IMR-90 (cell line): ENCODE results near the gene SLC7A4. TPM values are rescaled to one million over a fixed set of nuclear protein-coding genes. Genes with fewer than 3 reads are reported as not detected.

Experiments
- ATAC-seq: fragments of 200-7000 bp; cut with Tn5 transposase; 2 replicates; pipeline ENCODE4 v1.9.1; 2020; ENCODE audit warnings: low read depth, mild to moderate bottlenecking, moderate library complexity
- BruUV-seq: library from RNA; stranded (reverse); fragments of 400-500 nt; replicated peaks from 2 replicates; lab custom pipeline; 2021; lab: Mats Ljungman, UMichigan
- CTCF ChIA-PET: fragments of 300-600 bp; formaldehyde crosslinking; extraction: SDS; loops from one replicate; lab custom pipeline; 2021; ENCODE audit warnings: antibody characterized with exemption; lab: Yijun Ruan, JAX
- POLR2A ChIA-PET: fragments of 300-600 bp; sonication (Branson Sonifier 250); formaldehyde crosslinking; loops from one replicate; lab custom pipeline; 2022; ENCODE audit warnings: antibody characterized with exemption; ENCODE audit not compliant: unreplicated experiment; lab: Charles Lee
- DNase-seq: peaks from one replicate; pipeline ENCODE4 v3.0.0; 2013
- H2AFZ ChIP-seq: replicated peaks from 2 replicates; pipeline ENCODE3; 2013; ENCODE audit warnings: low read length, mild to moderate bottlenecking; ENCODE audit not compliant: poor library complexity
- H2AK5ac ChIP-seq: 2 replicates; pipeline ENCODE4 v1.6.1; 2013; ENCODE audit warnings: low read depth, low read length, inconsistent platforms
- H2AK9ac ChIP-seq: replicated peaks from 2 replicates; pipeline ENCODE3; 2013; ENCODE audit warnings: mild to moderate bottlenecking, low read depth, low read length, moderate library complexity; ENCODE audit not compliant: poor library complexity
- H2BK120ac ChIP-seq: 2 replicates; pipeline ENCODE4 v1.6.1; 2013; ENCODE audit warnings: low read depth, low read length, inconsistent platforms
- H2BK15ac ChIP-seq: 3 replicates; pipeline ENCODE4 v1.6.1; 2013; ENCODE audit warnings: low read depth, low read length, inconsistent platforms
- H2BK20ac ChIP-seq: 2 replicates; pipeline ENCODE4 v1.6.1; 2013; ENCODE audit warnings: low read depth, mild to moderate bottlenecking, inconsistent platforms, low read length, moderate library complexity
- H2BK5ac ChIP-seq: 2 replicates; pipeline ENCODE4 v1.6.1; 2013; ENCODE audit warnings: mild to moderate bottlenecking, low read depth, low read length, inconsistent platforms; ENCODE audit not compliant: poor library complexity, severe bottlenecking
- H3K14ac ChIP-seq: replicated peaks from 2 replicates; pipeline ENCODE4 v1.6.1; 2013; ENCODE audit warnings: low read depth, low read length, inconsistent platforms
- H3K18ac ChIP-seq: 2 replicates; pipeline ENCODE4 v1.6.1; 2013; ENCODE audit warnings: low read depth, low read length, control low read depth
- H3K23ac ChIP-seq: 2 replicates; pipeline ENCODE4 v1.6.1; 2013; ENCODE audit warnings: low read depth, low read length, inconsistent platforms
- H3K27ac ChIP-seq: 2 replicates; pipeline ENCODE4 v1.5.1; 2013; ENCODE audit warnings: mild to moderate bottlenecking, control low read depth, low read length; ENCODE audit not compliant: insufficient read depth
- H3K27me3 ChIP-seq: 2 replicates; pipeline ENCODE4 v1.6.1; 2013; ENCODE audit warnings: low read length; ENCODE audit not compliant: control insufficient read depth, insufficient read depth
- H3K36me3 ChIP-seq: 2 replicates; pipeline ENCODE4 v1.6.1; 2013; ENCODE audit warnings: low read length, mixed read lengths; ENCODE audit not compliant: control insufficient read depth, insufficient read depth
- H3K4ac ChIP-seq: 2 replicates; pipeline ENCODE4 v1.6.1; 2013; ENCODE audit warnings: low read depth, low read length, inconsistent platforms
- H3K4me1 ChIP-seq: 2 replicates; pipeline ENCODE4 v1.6.1; 2013; ENCODE audit warnings: low read length, mixed read lengths; ENCODE audit not compliant: control insufficient read depth, insufficient read depth
- H3K4me2 ChIP-seq: 2 replicates; pipeline ENCODE4 v1.6.1; 2013; ENCODE audit warnings: low read depth, mild to moderate bottlenecking, control low read depth, low read length, moderate library complexity
- H3K4me3 ChIP-seq: 2 replicates; pipeline ENCODE4 v1.5.1; 2013; ENCODE audit warnings: low read depth, mild to moderate bottlenecking, control low read depth, low read length, moderate library complexity; ENCODE audit not compliant: insufficient read depth
- H3K56ac ChIP-seq: 2 replicates; pipeline ENCODE4 v1.6.1; 2013; ENCODE audit warnings: low read length, inconsistent platforms; ENCODE audit not compliant: insufficient read depth; ENCODE audit errors: extremely low read depth
- H3K79me1 ChIP-seq, 2 experiments: 2 replicates each; pipeline ENCODE4 v1.6.1; 2013; ENCODE audit warnings: low read length in 2 of 2, inconsistent platforms in 1 of 2, low read depth in 1 of 2
- H3K9ac ChIP-seq: 2 replicates; pipeline ENCODE4 v1.6.1; 2013; ENCODE audit warnings: low read depth, low read length, control low read depth
- H3K9me1 ChIP-seq: 2 replicates; pipeline ENCODE4 v1.6.1; 2013; ENCODE audit warnings: low read length, inconsistent platforms; ENCODE audit not compliant: insufficient read depth
- H3K9me3 ChIP-seq: 2 replicates; pipeline ENCODE4 v1.6.1; 2013; ENCODE audit warnings: low read length; ENCODE audit not compliant: control insufficient read depth, insufficient read depth
- H4K20me1 ChIP-seq: 2 replicates; pipeline ENCODE4 v1.6.1; 2013; ENCODE audit warnings: low read length, inconsistent platforms; ENCODE audit not compliant: insufficient read depth
- H4K5ac ChIP-seq: 2 replicates; pipeline ENCODE4 v1.6.1; 2013; ENCODE audit warnings: mild to moderate bottlenecking, low read depth, low read length, control low read depth
- H4K8ac ChIP-seq, 2 experiments: 2 replicates each; pipeline ENCODE4 v1.6.1; 2013; ENCODE audit warnings: low read depth in 2 of 2, low read length in 2 of 2, control low read depth in 1 of 2, inconsistent platforms in 1 of 2
- H4K91ac ChIP-seq: 2 replicates; pipeline ENCODE4 v1.6.1; 2013; ENCODE audit warnings: low read depth, low read length, inconsistent platforms; ENCODE audit not compliant: insufficient read depth
- BHLHE40 ChIP-seq: fragments of 150-350 bp; IDR thresholded peaks from 2 replicates; pipeline ENCODE4 v1.6.1; 2016; ENCODE audit warnings: mild to moderate bottlenecking, low read depth, low read length
- CEBPB ChIP-seq: IDR thresholded peaks from 2 replicates; pipeline ENCODE4 v1.6.1; 2012; ENCODE audit warnings: low read depth, low read length, improper control_type of control experiment
- CHD1 ChIP-seq: IDR thresholded peaks from 2 replicates; pipeline ENCODE4 v1.6.1; 2012; ENCODE audit warnings: low read depth, low read length, improper control_type of control experiment
- CTCF ChIP-seq: conservative IDR thresholded peaks from 2 replicates; pipeline ENCODE4 v1.5.1; 2012; ENCODE audit warnings: mild to moderate bottlenecking, low read depth, low read length, improper control_type of control experiment
- ELK1 ChIP-seq: fragments of 150-350 bp; IDR thresholded peaks from 2 replicates; pipeline ENCODE4 v1.6.1; 2016; ENCODE audit warnings: low read depth, mild to moderate bottlenecking, low read length, moderate library complexity, borderline replicate concordance
- FOS ChIP-seq: fragments of 150-350 bp; IDR thresholded peaks from 2 replicates; pipeline ENCODE4 v1.6.1; 2016; ENCODE audit warnings: low read depth, low read length
- MAFK ChIP-seq: IDR thresholded peaks from 2 replicates; pipeline ENCODE4 v1.6.1; 2012; ENCODE audit warnings: low read depth, low read length, improper control_type of control experiment
- MAZ ChIP-seq: IDR thresholded peaks from 2 replicates; pipeline ENCODE4 v1.6.1; 2012; ENCODE audit warnings: low read depth, mild to moderate bottlenecking, low read length, improper control_type of control experiment, moderate library complexity, borderline replicate concordance
- MXI1 ChIP-seq: IDR thresholded peaks from 2 replicates; pipeline ENCODE4 v1.6.1; 2012; ENCODE audit warnings: low read depth, mild to moderate bottlenecking, low read length, moderate library complexity, borderline replicate concordance
- NFE2L2 ChIP-seq: fragments of 150-350 bp; IDR thresholded peaks from 2 replicates; pipeline ENCODE4 v1.6.1; 2016; ENCODE audit warnings: low read depth, mild to moderate bottlenecking, low read length
- POLR2A ChIP-seq: IDR thresholded peaks from 2 replicates; pipeline ENCODE4 v1.6.1; 2012; ENCODE audit warnings: mild to moderate bottlenecking, low read depth, low read length
- RAD21 ChIP-seq: IDR thresholded peaks from 2 replicates; pipeline ENCODE4 v1.6.1; 2012; ENCODE audit warnings: low read length, improper control_type of control experiment
- RCOR1 ChIP-seq: IDR thresholded peaks from 2 replicates; pipeline ENCODE4 v1.6.1; 2012; ENCODE audit warnings: mild to moderate bottlenecking, low read length, improper control_type of control experiment; ENCODE audit not compliant: insufficient replicate concordance
- RFX5 ChIP-seq: IDR thresholded peaks from 2 replicates; pipeline ENCODE4 v1.8.0; 2012; ENCODE audit warnings: low read depth, mild to moderate bottlenecking, low read length, moderate library complexity
- SMC3 ChIP-seq: fragments of 150-350 bp; IDR thresholded peaks from 2 replicates; pipeline ENCODE4 v1.6.1; 2016; ENCODE audit warnings: low read depth, mild to moderate bottlenecking, antibody characterized with exemption, low read length, moderate library complexity
- USF2 ChIP-seq: fragments of 150-350 bp; IDR thresholded peaks from 2 replicates; pipeline ENCODE4 v1.6.1; 2017; ENCODE audit warnings: mild to moderate bottlenecking, antibody characterized with exemption, low read length, low read depth
- WGBS, 2 experiments: methylation state at CpG; one replicate each; pipeline versions ENCODE4 v1.1.5 to v1.1.7; 2013; ENCODE audit warnings: missing lambda C conversion rate in 2 of 2; ENCODE audit not compliant: insufficient read length in 1 of 2; ENCODE audit errors: extremely low coverage in 2 of 2; 5-methylcytosine and 5-hydroxymethylcytosine counted together
- dilution Hi-C: fragments of 300-500 bp; cut with HindIII; formaldehyde crosslinking; loops from one replicate; pipeline ENCODE4 v1.14.3; 2018; ENCODE audit warnings: low sequenced_read_pairs; ENCODE audit not compliant: unreplicated experiment
- in situ Hi-C: fragments of 300-500 bp; cut with MboI; formaldehyde crosslinking; loops from 3 replicates; pipeline ENCODE4 v1.14.3; 2019; ENCODE audit warnings: low sequenced_read_pairs, inconsistent platforms, mixed read lengths
- intact Hi-C: fragments of 100-400 bp; cut with micrococcal nuclease; formaldehyde crosslinking; loops from 2 replicates; pipeline ENCODE4 v1.10.0; 2022
- polyA plus RNA-seq, 3 experiments: library from polyadenylated mRNA; depleted of rRNA; stranded (reverse); fragments of >200 nt; gene quantifications; 2 replicates each; pipeline ENCODE4 v1.2.3, GENCODE V29; 2012; ENCODE audit warnings: low replicate concordance in 1 of 3
- total RNA-seq: library from RNA; depleted of rRNA; stranded (reverse); fragments of >200 nt; gene quantifications from 2 replicates; pipeline ENCODE4 v1.2.3, GENCODE V29; 2012

The SLC7A4 gene
- total and polyA plus RNA-seq, 2 of the 4 experiments (the other 2 are of a cell fraction), result 0.03 TPM; not detected in 1

- H3K4me3 ChIP-seq, result no peak overlapping the region
- no peak overlapping the region for H2AK9ac ChIP-seq
- in situ Hi-C loops, result no loop called here
- no peaks in the 10 kb centered on the region for H3K9me3 ChIP-seq
- H3K4me2 ChIP-seq, result no peak overlapping the region
- TF ChIP-seq ELK1 (no peak), RAD21 (no peak), FOS (no peak), CTCF (no peak), NFE2L2 (no peak), MAZ (no peak), POLR2A (no peak), RFX5 (no peak), RCOR1 (no peak), BHLHE40 (no peak), CHD1 (no peak), USF2 (no peak), CEBPB (no peak), SMC3 (no peak), MAFK (no peak), MXI1 (no peak)
- no peak overlapping the region for H3K18ac ChIP-seq
- no peak overlapping the region for H3K4ac ChIP-seq
- no peaks in the 10 kb centered on the region for H3K36me3 ChIP-seq
- H2BK120ac ChIP-seq, result no peak overlapping the region
- no peak overlapping the region for H3K14ac ChIP-seq
- no peak overlapping the region for H2BK20ac ChIP-seq
- no peaks in the 10 kb centered on the region for H3K79me1 ChIP-seq
- H3K4me1 ChIP-seq, result no peaks in the 10 kb centered on the region
- no peak overlapping the region for H3K23ac ChIP-seq
- H3K9me1 ChIP-seq, result no peaks in the 10 kb centered on the region
- H2BK15ac ChIP-seq, result no peak overlapping the region
- no peaks in the 10 kb centered on the region for H3K27me3 ChIP-seq
- no peak overlapping the region for H2BK5ac ChIP-seq
- no TSS peak for BruUV-seq
- H4K91ac ChIP-seq, result no peak overlapping the region
- dilution Hi-C loops, result no loop called here
- ChIA-PET CTCF (no interaction called here), POLR2A (no interaction called here)
- H4K5ac ChIP-seq, result no peak overlapping the region
- H2AK5ac ChIP-seq, result no peak overlapping the region; the same call in 1 of the 2 replicates
- H2AFZ ChIP-seq, result no peak overlapping the region
- no peak overlapping the region for H3K9ac ChIP-seq
- ATAC-seq, result no peak
- 50% methylated on average over 2 of the region's 5 CpGs; no CpG with 5 or more reads in 1 of the 2 experiments for WGBS, 2 experiments
- H3K27ac ChIP-seq, result no peak overlapping the region
- no peak overlapping the region for H4K8ac ChIP-seq
- no peak for DNase-seq
- intact Hi-C loops, result no loop called here
- H4K20me1 ChIP-seq, result no peaks in the 10 kb centered on the region
- no peak overlapping the region for H3K56ac ChIP-seq
Measured at GRCh38 chr22:21079493-21079892, 47.1 kb upstream of the SLC7A4 start.
